SKM-1 (cell line): ENCODE data around the gene SPRED2.

Experiments used
- DNase-seq: peaks from one replicate; lab custom pipeline; 2025; ENCODE audit not compliant: unreplicated experiment; lab: John Stamatoyannopoulos, UW

The SPRED2 gene

DNA sequence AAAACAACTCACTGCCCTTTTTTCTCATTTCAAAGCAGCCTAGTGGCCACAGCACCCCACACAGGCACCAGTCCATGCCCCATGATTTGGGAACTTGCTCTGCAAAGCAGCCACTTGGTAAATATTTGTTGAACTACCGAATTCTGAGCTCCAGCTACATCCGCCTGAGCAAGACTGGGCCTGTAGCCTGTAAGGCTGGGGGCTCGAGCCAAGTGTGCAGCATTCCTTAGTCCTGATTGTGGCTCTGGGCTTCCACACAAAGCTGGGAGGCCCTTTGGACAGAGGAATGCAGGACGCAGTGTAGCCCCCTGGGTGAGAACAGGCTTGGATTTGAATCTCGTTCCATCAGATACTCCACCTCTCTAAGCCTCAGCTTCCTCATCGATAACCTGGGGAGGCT lies 116.3 kb downstream of the SPRED2 start:
- DNase-seq: no peak

DNA sequence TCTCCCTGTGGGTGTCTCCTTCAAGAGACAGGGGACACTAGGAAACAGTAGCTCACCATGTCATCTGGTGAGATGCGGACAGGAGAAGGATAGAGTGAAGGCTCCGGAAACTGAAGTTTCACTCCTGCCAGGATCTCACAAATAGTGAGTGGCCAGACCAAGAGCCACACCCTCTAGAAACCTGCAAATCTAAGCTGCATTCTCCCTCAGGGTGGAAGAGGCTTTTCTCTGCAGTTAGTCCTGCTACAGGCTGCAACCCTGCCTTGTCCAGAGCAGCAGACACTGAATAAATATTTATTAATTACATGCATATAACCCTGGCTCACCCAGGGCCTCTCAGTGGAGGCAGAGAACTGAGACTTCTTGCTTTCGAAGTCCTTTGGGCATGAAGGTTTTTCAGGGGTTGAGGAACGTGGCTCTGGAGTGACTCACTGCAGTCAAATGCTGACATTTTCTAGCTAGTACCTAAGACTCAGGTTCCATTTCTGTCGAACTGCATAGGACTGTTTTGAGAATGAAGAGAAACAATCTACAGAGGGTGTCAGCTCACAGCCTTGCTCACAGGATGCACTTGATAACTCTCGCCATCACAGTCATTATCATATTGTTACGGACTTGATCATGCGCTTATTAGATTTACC lies 117.5 kb downstream of the SPRED2 start:
- DNase-seq: no peak

DNA sequence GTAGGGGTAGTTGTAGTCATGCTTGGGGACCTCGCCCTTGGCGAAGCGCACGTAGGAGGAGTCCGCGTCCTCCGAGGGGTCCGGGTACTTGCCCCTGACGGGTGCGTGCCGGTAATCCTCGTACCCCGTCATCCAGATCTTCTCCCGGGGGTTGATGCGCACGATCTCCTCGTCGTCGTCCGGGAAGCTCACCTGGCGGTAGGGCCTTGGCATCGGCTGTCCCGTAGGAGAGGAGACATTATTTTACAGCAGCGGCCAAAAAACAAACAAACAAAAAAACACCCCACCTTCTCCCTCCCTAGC lies 118.5 kb downstream of the SPRED2 start:
- DNase-seq: no peak

DNA sequence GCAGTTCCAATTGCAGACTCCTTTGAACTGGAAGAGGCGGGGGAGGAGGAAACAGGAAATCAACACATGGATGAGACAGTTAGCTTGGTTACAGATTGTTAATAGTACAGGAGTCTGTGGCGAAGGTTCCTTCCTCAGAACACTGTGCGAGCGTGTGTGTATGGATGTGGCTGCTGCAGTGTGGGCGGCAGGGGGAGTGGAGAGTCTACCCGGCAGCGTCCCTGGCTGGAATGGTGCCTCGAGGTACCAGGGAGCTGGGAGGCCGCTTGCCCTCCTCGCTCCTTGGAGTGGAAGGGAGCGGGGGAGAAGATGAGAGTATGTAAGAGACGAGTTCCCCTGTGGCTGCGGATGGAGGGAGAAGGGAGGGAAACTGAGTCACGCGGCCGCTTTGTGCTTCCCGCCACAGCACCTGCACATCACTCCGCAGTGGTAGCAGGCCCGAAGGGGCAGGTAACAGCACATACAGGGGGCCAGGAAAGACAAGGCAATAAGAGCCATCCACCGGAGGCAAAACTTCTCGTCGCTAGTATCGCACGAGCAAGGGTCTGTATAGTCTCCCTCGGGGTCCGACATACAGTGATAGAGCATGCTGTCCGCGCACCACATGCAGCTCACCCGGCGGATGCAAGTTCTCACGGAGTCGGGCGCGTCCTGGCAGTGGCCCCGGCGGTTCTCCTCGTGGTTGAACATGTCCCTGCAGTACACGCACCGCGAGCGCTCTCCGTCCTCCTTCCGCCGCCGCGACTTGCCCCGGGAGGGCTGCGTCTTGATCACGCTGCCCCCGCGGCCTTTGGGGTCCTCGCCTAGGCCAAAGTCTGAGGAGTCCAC lies 119.1 kb downstream of the SPRED2 start:
- no peak for DNase-seq

DNA sequence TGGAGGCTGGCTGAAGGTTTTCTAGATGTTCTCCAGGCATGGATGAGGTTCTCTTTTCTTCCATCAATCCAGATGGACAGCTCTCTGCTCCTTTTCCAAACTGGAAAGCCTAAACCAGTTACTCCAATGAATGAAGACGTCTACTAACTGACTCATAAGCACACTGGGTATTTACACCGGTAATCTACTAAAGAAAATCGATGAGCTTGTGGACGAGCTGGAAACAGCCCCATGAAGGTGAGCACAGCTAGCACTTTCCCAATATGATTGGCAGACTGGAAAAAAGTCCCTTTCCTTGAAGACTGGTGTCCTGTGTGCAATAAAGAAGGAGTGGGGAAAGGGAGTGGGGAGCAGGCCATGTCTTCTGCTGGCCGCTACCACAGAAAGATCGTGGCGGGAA lies 120.8 kb downstream of the SPRED2 start:
- no peak for DNase-seq

DNA sequence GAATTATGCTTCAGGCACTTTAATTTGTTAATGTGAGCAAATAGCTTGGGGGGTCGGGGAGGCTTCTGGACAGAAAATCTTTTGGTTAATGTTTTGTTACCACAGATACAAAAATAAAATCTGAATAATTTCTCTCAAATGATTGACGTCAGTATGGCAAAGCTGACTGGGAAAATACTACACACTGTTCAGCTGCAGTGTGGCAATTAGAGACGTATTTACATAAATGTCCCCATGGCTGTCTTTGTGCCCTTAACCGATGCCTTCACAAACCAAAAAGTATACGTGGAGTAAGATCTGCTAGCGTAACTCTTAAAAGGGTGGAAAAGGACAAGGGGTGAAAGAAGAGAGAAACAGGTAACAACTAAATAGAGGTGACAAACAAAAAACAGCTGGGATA lies 121.3 kb downstream of the SPRED2 start:
- no peak for DNase-seq

DNA sequence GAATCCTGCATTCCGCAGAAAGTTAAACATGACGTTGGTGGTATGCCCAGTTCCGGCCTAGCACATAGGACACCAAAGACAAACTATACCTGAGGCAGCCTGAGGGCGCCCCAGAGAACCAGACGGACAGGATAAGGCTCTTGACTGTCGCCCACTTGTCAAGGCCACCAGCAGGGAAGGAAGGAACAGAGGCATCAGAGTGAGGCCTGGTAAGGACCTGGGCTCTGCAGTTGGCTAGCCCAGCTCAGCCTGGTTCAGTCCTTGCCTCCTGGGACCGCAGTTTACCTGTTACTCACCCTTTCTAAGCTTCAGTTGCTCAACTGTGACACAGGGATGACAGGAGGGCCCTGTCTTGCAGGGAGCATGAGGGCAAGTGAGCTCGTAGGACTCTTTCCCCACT lies 122.7 kb downstream of the SPRED2 start:
- DNase-seq: no peak

DNA sequence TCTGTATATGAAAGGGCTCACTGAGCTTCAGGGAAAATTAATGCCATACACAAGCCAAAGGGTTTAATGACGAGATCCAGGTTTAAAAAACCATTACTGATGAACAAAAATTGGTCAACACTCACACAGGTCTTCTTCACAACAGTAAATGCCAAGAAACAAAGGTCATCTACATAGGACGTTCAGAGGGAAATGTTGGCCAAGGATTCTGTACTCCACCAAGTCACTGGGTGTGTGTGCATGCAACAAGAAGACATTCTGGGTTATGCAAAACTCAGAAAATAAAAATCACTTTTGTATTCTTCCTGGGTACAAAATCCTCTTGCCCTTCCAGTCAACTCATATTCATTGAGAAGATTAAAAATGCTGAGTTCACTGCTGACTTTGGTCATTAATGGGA lies 126.5 kb downstream of the SPRED2 start:
- DNase-seq: no peak

DNA sequence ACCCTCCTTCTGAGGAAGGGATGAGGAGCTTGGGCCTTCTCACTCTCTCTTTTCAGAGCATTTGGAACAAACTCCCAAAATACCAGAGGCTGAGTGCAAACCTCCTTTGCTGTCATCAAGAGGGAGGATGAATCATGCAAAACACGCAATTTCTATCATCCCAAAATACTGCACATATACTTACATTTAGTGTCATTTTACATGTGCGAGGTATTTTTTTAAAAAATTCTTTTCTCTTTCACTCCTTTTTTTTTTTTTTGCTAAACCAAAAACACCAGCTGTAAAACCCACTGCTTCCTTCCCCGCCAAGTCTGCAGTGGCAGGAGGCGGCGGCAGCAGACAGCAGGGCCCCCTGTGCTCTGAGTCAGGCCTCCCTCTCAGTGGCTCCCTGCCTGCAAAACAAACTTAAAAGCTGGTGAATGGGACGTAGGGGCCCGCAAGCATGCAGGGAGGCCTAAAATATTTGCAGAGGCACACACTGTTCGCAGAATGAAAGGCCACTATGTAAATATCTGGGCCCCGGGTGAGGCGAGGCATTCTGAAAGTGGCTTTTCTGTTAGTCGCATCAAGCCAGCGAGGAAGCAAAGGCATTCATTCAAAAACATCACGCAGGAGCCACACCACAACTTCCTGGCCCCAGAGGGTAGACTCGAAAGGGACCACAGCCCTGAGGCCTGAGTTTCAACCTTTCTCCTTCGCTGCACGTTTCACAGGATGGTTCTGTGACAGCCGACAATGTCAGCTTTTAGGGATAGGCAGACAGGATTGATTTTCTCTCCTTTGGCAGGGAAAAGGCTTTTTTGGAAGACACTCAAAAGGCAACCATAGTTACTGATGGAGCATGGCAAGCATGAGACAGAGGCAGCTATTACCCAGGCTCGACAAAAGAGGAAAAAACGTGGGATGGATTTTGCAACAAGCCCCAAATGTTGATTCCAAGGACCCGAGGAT lies 131.4 kb downstream of the SPRED2 start:
- no peak for DNase-seq

DNA sequence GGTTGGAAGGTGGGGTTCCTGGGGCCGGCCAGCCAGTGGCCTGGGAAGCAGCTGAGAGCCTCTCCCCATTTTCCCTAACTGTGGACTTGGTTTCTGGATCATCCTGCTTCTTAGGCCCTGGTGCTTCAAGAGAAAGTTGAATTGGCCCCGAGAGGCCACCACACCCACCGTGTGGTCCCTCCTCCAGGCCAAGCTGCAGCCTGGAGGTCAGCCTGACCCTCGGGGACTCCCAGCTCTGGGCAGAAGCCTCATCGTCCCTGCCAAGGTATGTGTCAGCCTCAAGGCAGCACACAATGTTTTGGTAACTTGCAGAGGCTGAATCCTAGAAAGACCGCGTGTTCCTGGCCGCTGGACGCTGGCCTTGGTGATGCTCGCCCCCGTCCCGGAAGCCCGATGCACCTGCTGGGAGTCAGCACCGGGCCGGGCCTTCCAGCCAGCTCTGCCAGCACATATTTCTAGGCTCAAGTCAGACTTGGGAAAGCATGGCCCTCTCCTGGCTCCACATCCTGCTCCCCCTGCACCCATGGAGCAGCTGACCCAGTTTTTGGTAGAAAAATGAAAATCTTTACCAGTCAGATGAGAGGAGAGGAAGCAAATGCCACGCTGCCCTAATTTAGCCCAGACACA lies 132.2 kb downstream of the SPRED2 start:
- no peak for DNase-seq

DNA sequence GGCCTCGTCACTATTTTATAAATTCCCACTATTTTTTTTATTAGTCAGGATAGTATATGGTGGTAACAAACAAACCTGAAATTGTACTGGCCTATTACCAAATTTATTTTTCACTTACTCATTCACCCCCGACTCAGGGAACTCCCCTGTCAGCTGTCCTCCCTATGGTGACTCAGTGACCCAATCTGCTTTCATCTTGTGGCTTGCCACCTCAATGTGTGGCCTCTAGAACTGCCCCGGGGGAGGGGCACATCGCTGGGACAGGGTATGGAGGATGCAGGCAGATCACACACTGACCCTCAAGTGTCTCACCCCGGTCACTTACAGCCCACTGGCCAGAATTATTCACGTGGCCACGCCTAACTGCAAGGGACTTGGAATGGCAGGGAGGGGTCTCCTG lies 133.2 kb downstream of the SPRED2 start:
- no peak for DNase-seq

DNA sequence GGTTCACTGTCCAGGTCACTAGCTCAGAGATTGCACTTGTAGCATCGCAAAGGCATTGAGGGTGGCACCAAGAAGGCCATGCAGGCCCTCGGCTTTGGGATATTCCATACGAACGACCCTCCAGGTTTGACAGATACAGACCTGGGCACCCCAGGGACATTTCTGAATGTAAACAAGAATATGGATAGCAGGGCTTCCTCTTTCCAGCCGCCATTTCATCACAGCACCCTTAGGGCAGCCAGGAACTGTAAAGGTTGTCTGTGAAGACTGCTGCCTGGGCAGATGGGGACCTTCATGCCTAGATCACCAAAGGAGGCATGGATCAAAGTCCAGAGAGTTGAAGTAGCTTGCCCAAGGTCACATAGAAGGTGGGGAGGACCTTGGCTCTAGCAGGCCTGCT lies 134.3 kb downstream of the SPRED2 start:
- DNase-seq: no peak

DNA sequence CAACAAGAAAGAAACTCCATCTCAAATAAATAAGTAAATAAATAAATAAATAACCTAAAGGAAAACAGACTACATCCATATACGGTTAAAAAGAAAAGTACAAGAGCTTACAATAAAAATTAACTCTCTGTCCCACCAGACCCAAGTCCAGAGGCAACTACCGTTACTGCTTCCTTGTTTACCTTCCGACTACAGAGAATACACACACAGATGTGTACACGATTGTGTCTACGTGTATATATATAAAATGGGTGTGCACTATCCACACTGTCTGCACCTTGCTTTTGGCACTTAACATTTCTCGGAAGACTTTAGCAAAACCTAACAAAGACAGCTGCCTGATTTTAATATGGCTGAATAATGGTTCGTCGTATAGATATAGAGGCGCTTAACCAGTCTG lies 134.9 kb downstream of the SPRED2 start:
- DNase-seq: no peak

DNA sequence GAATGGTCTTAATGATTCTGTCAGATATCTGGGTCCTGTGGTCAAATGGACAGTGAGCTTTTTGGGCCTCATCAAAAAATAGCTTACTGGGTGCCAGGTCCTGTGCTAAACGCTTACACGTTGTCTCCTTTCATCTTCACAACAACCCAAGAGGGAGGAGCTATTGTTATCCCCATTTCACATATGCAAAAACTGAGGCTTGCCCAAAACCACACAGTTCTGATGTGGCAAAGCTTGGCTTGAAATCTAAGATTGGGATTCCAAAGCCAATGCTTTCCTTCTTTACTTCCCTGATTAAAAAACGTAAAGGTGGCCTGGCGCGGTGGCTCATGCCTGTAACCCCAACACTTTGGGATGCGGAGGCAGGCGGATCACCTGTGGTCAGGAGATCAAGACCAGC lies 135.4 kb downstream of the SPRED2 start:
- no peak for DNase-seq

DNA sequence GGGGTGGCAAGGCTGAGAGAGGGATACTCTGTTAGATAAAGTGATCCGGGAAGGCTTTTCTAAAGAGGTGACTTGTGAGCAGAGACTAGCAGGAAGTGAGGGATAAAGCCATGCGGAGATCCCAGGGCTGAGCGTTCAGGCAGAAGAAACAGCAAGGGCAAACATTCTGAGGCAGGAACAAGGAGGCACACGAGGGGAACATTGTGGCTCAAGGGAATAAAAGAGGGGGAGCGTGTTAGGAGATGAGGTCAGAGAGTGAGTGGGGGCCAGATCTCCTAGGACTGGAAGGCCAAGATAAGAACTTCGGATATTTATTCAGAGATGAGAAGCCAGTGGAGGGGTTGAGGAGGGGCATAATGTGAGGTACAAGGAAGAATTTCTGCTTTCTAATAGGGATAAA lies 137.7 kb downstream of the SPRED2 start:
- no peak for DNase-seq

DNA sequence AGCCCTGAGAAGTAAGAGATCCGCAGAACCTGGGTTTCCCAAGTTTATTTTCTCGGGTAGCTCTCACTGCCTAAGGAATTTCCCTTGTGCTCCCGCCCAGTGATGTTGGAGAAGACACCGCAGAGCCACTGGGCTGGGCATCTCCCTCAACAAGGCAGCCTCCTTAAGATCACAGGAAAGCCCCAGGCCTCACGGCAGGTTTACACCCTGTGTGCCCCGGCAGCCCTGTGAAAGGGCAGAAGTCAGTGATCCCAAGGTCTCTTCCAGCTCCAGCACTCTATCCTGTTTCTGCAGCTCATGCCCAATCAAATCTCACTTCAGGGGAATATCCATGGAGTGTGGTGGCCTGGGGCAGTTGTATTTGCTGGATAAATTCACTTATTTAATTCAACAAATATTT lies 138.3 kb downstream of the SPRED2 start:
- DNase-seq: no peak

DNA sequence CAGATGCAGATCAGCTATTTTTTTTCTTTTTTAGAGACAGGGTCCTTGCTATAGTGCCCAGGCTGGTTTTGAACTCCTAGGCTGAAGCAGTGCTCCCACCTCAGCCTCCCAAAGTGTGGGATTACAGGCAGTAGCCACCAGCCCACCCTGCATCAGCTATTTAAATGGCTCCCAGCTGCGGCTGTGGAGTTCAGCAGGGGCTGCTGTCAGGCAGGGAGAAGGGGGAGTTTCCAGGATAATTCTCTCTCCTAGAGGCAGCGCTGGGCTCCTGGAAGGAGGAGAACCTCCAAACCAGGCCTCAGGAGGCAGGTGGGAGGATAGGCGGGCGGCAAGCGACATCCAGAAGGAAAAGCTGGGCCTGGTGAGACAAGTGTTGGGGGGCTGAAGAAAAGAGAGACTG lies 139.0 kb downstream of the SPRED2 start:
- DNase-seq: no peak

DNA sequence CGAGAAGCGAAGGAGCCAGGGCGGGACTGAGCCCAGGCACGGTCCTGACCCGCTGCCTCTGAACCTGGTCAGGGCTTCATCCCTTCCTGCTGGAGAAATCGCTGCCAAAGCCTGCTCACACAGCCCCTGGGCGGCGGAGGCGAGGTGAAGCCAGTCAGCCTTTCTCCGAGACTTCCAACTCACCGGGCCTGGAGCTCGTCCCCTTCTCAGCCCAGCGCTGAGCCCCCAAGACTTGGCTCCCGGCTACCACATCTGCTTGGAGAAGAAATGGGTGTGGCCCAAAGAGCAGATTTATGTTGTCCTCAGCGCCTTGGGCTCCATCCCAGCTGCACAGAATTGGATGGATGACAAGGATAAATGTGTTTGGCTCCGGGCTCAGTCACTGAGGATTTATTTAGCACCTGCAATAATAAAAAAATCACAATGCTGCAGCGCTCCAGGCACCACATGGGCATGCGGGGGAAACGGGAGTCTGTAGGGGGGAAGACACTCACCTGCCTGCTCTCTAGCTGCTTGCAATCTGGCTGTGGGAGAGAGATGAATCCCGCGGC lies 139.9 kb downstream of the SPRED2 start:
- DNase-seq: no peak

DNA sequence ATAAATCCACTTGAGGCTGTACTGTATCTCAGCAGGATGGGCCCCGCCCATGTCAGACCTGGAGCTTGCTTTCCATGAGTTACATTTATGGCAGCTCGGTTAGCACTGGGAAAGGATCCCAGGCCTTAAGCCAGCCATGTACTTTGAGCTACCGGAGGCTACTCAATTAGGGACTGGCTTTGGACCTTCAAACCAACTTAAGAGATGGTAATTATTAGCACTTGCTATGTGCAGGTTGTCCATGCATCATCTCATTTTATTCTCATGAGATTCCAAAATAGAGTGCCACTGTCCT lies 140.3 kb downstream of the SPRED2 start:
- no peak for DNase-seq

DNA sequence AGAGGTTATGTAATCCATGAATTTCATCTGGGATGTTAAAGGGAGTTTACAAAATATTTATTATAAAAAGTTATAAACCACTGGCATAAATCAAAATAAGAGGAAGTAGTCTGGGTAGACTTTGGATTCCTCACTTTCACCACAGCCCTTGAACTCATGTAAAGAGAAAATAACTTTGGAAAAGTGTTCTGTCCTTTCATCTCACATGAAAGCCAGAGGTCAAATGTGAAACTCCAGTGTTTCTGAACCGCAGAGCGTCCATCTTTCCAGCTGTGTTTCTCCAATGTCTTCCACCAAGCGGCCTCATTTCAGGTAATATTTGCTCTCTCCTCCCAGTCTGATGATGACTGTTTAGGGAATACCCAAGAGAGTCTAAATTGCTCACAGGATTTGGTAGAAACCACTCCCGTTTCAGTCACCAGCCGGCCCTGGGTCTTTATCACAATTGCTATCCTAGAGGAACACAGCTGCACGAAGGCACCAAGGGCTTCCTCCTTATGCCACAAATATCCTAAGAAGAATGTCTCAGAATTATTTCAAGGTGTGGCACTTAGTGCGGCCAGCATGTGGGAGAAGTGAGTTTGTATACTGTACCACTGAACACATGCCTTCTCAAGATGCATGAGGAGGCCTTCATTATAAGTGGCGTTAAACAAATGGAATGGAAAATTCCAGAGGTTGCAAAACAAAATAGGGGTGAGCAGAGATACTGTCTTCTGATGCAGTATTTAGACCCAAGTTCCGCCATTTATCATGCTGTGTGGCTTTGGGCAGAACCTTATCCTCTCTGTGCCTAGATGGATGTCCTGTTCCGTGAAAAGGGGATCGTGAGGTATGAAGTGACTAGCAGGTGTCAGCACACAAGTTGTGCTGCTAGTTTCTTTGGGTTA lies 140.9 kb downstream of the SPRED2 start:
- no peak for DNase-seq
